HepG2 (cell line): ENCODE measurements around the gene PDP2. TPM values are rescaled to one million over a fixed set of nuclear protein-coding genes. Genes with fewer than 3 reads are reported as not detected.

Experiments used
- ATAC-seq: fragments of 200-7000 bp; cut with Tn5 transposase; 3 replicates; pipeline ENCODE4 v1.9.1; 2020; ENCODE audit warnings: mild to moderate bottlenecking, moderate library complexity
- BruUV-seq: library from RNA; stranded (reverse); fragments of 400-500 nt; replicated peaks from 2 replicates; lab custom pipeline; 2021; lab: Mats Ljungman, UMichigan
- CTCF ChIA-PET: fragments of 300-600 bp; formaldehyde crosslinking; extraction: SDS; loops from one replicate; lab custom pipeline; 2021; ENCODE audit warnings: low total read pairs, inconsistent platforms, low intra/inter-chr PET ratio; lab: Yijun Ruan, JAX
- POLR2A ChIA-PET: fragments of 350-600 bp; sonication (Branson Sonifier 250); formaldehyde crosslinking; loops from one replicate; lab custom pipeline; 2020; ENCODE audit warnings: antibody characterized with exemption, inconsistent platforms; lab: Yijun Ruan, JAX
- DNase-seq: peaks from one replicate; pipeline ENCODE4 v3.0.0-alpha.2; 2015; ENCODE audit warnings: low spot score
- FAIRE-seq: peaks from 3 replicates; lab custom pipeline; 2011; peaks lifted over from hg19 to GRCh38; lab: Jason Lieb, UNC
- H2AFZ ChIP-seq: one replicate; pipeline ENCODE4 v1.6.1; 2011; ENCODE audit warnings: low read length, inconsistent platforms
- H3K27ac ChIP-seq: fragments of 300-600 bp; 3 replicates; pipeline ENCODE4 v1.8.0; 2011; ENCODE audit warnings: mixed run types, mild to moderate bottlenecking, mixed read lengths, low read length, inconsistent platforms; ENCODE audit not compliant: insufficient read depth; ENCODE audit errors: extremely low read length
- H3K27me3 ChIP-seq, 2 experiments: fragments of 200-600 bp in 1 of 2; 2 replicates in 1 of 2; 3 replicates in 1 of 2; pipeline versions ENCODE4 v1.6.0 to v1.8.0; 2011; ENCODE audit warnings: low read length in 2 of 2, mild to moderate bottlenecking in 2 of 2, moderate library complexity in 2 of 2, inconsistent platforms in 1 of 2; ENCODE audit not compliant: insufficient read depth in 2 of 2, control insufficient read depth in 1 of 2
- H3K36me3 ChIP-seq, 2 experiments: fragments of 200-600 bp in 1 of 2; replicated peaks in 1 of 2; 2 replicates in 1 of 2; 3 replicates in 1 of 2; pipeline versions ENCODE4 v1.5.1 to v1.8.0; 2011; ENCODE audit warnings: low read length in 2 of 2, inconsistent platforms in 1 of 2; ENCODE audit not compliant: insufficient read depth in 2 of 2, control insufficient read depth in 1 of 2
- H3K4me1 ChIP-seq: 2 replicates; pipeline ENCODE4 v1.5.1; 2012; ENCODE audit warnings: low read length, inconsistent platforms; ENCODE audit not compliant: insufficient read depth
- H3K4me2 ChIP-seq: 2 replicates; pipeline ENCODE4 v1.6.0; 2011; ENCODE audit warnings: low read depth, low read length, inconsistent platforms
- H3K4me3 ChIP-seq, 3 experiments: fragments of 200-600 bp in 1 of 3; sonication (generic), shearing (Covaris generic) in 1 of 3; replicated peaks in 1 of 3; 2 replicates each; pipeline ENCODE4 v1.5.1; 2011 to 2016; ENCODE audit warnings: low read length in 3 of 3, inconsistent platforms in 2 of 3, low read depth in 2 of 3, mild to moderate bottlenecking in 2 of 3, control low read depth in 1 of 3, mixed read lengths in 1 of 3; ENCODE audit not compliant: insufficient read depth in 1 of 3
- H3K79me2 ChIP-seq: one replicate; pipeline ENCODE4 v1.6.1; 2011; ENCODE audit warnings: low read length, inconsistent platforms; ENCODE audit not compliant: insufficient read depth
- H3K9ac ChIP-seq: 2 replicates; pipeline ENCODE4 v1.6.0; 2011; ENCODE audit warnings: mild to moderate bottlenecking, low read depth, low read length, inconsistent platforms; ENCODE audit not compliant: insufficient read depth
- H3K9me3 ChIP-seq: 2 replicates; pipeline ENCODE4 v1.5.1; 2012; ENCODE audit warnings: mild to moderate bottlenecking, low read length
- H4K20me1 ChIP-seq: 2 replicates; pipeline ENCODE4 v1.6.0; 2011; ENCODE audit warnings: inconsistent platforms, mild to moderate bottlenecking, low read length, moderate library complexity; ENCODE audit not compliant: insufficient read depth
- ATF6 ChIP-seq: sonication (generic); formaldehyde crosslinking; conservative IDR thresholded peaks from 2 replicates; pipeline ENCODE4 v1.4.0; 2020; ENCODE audit warnings: missing genetic modification reagents
- ATM ChIP-seq: fragments of 450-650 bp; IDR thresholded peaks from 2 replicates; pipeline ENCODE4 v1.7.1; 2017; ENCODE audit warnings: mild to moderate bottlenecking, borderline replicate concordance
- CEBPG ChIP-seq: IDR thresholded peaks from 2 replicates; pipeline ENCODE4 v1.6.1; 2016
- MEIS1 ChIP-seq: sonication (generic); formaldehyde crosslinking; IDR thresholded peaks from 2 replicates; pipeline ENCODE4 v1.9.0; 2021; ENCODE audit warnings: mild to moderate bottlenecking, missing genetic modification reagents, moderate library complexity, borderline replicate concordance
- MXI1 ChIP-seq: IDR thresholded peaks from 3 replicates; pipeline ENCODE4 v1.6.1; 2012; ENCODE audit warnings: low read depth, low read length, inconsistent platforms, borderline replicate concordance
- NCOA1 ChIP-seq: sonication (generic); formaldehyde crosslinking; IDR thresholded peaks from 2 replicates; pipeline ENCODE4 v1.9.0; 2021; ENCODE audit warnings: missing genetic modification reagents
- NFAT5 ChIP-seq: sonication (generic); formaldehyde crosslinking; IDR thresholded peaks from 2 replicates; pipeline ENCODE4 v1.4.0; 2020; ENCODE audit warnings: missing genetic modification reagents
- SYNCRIP ChIP-seq: fragments of 200-400 bp; formaldehyde crosslinking; IDR thresholded peaks from 2 replicates; pipeline ENCODE4 v1.6.1; 2018; ENCODE audit warnings: mild to moderate bottlenecking, low read depth, low read length; ENCODE audit not compliant: insufficient read depth
- TERF1 ChIP-seq: sonication (generic); formaldehyde crosslinking; IDR thresholded peaks from 2 replicates; pipeline ENCODE4 v1.8.0; 2022; ENCODE audit warnings: mild to moderate bottlenecking, missing genetic modification reagents, moderate library complexity
- TOPORS ChIP-seq: sonication (generic); formaldehyde crosslinking; IDR thresholded peaks from 2 replicates; pipeline ENCODE4 v1.8.0; 2023; ENCODE audit warnings: mild to moderate bottlenecking, missing genetic modification reagents
- ZNF10 ChIP-seq: sonication (generic); formaldehyde crosslinking; IDR thresholded peaks from 2 replicates; pipeline ENCODE4 v1.4.0; 2020; ENCODE audit warnings: mild to moderate bottlenecking, low read depth, missing genetic modification reagents, borderline replicate concordance
- ZNF292 ChIP-seq: sonication (generic); formaldehyde crosslinking; IDR thresholded peaks from 2 replicates; pipeline ENCODE4 v1.8.1; 2022; ENCODE audit warnings: mild to moderate bottlenecking, low read depth, missing genetic modification reagents, borderline replicate concordance
- ZNF317 ChIP-seq: sonication (generic); formaldehyde crosslinking; IDR thresholded peaks from 2 replicates; pipeline ENCODE4 v1.5.0; 2020; ENCODE audit warnings: mild to moderate bottlenecking, missing genetic modification reagents
- ZNF503 ChIP-seq: sonication (generic); formaldehyde crosslinking; IDR thresholded peaks from 2 replicates; pipeline ENCODE4 v1.4.0; 2020; ENCODE audit warnings: missing genetic modification reagents
- ZSCAN21 ChIP-seq: sonication (generic); formaldehyde crosslinking; IDR thresholded peaks from 2 replicates; pipeline ENCODE4 v1.8.0; 2022; ENCODE audit warnings: mild to moderate bottlenecking, missing genetic modification reagents, moderate library complexity, borderline replicate concordance
- WGBS: methylation state at CpG from one replicate; pipeline ENCODE4 v1.1.6; 2017; ENCODE audit warnings: low lambda C conversion rate; 5-methylcytosine and 5-hydroxymethylcytosine counted together
- in situ Hi-C: cut with HindIII; loops from 2 replicates; pipeline ENCODE4 v1.10.0; 2017; ENCODE audit warnings: low pct_unique_long_range_greater_than_20kb; ENCODE audit not compliant: extremely low pct_ligation_motif_present
- intact Hi-C: fragments of 100-400 bp; cut with micrococcal nuclease; formaldehyde crosslinking; loops from one replicate; pipeline ENCODE4 v1.10.0; 2022; ENCODE audit not compliant: unreplicated experiment
- polyA plus RNA-seq, 8 experiments: library from polyadenylated mRNA; depleted of rRNA in 3 of 8; stranded (reverse) in 7 of 8; unstranded in 1 of 8; fragments of >200 nt; fragmentation: Illumina TruSeq in 4 of 8; extraction: Trizol in 4 of 8; gene quantifications; 2 replicates each; pipeline versions ENCODE4 v1.2.1 to v1.2.3, GENCODE V29; 2011 to 2016; ENCODE audit warnings: low read depth in 4 of 8, missing spikeins in 1 of 8, mixed read lengths in 1 of 8; ENCODE audit not compliant: insufficient read depth in 1 of 8
- total RNA-seq, 5 experiments: library from RNA; depleted of rRNA; stranded (reverse); fragments of >200 nt; fragmentation: Illumina TruSeq; extraction: Trizol; gene quantifications; 2 replicates each; pipeline ENCODE4 v1.2.3, GENCODE V29; 2016; ENCODE audit warnings: low read depth in 1 of 5

Gene PDP2
- total and polyA plus RNA-seq, 2 of the 13 experiments (the other 11 are each of a cell fraction or from before 2014, with no cell fraction given) = 12.8 to 15.8 TPM

- POLR2A ChIA-PET = interaction anchor here (1.7 to 4.0 kb wide), 2 partner anchors 12 to 14 kb away, joined by 4 to 15 read pairs; partner anchors contain the start of gene PDP2
- Histone ChIP-seq H3K79me2 (no peaks in the 10 kb centered on the region), H3K9me3 (no peaks in the 10 kb centered on the region), H3K4me3 (no peak overlapping the region), H3K4me1 (peaks cover 37% of the 10 kb centered on the region), H2AFZ (no peak overlapping the region), H3K36me3 (peaks cover 3 to 6% of the 10 kb centered on the region in 2 experiments; a peak in 4 of 5 replicates), H3K27ac (no peak overlapping the region), H3K9ac (no peak overlapping the region), H3K4me2 (no peak overlapping the region), H3K27me3 (peaks cover 0 to 2% of the 10 kb centered on the region in 2 experiments; a peak in 1 of 5 replicates), H4K20me1 (no peaks in the 10 kb centered on the region)
- CTCF ChIA-PET = no interaction called here
- no peak for DNase-seq
- in situ Hi-C loops = no loop called here
- intact Hi-C loops = loop anchor here (10.0 kb wide), 1 partner anchor 263 kb away; the partner anchor contains the start of genes B3GNT9, FBXL8 and TRADD
- no TSS peak for BruUV-seq
- WGBS = 97% methylated on average over 6 of the region's 6 CpGs
- ATAC-seq = no peak
- no peak for FAIRE-seq
- no peak for TF ChIP-seq NCOA1 (CRISPR knock-in tag)
- no peak for TF ChIP-seq TERF1 (CRISPR knock-in tag)
- no peak for TF ChIP-seq ZNF317
- TF ChIP-seq SYNCRIP = no peak
- no peak for TF ChIP-seq CEBPG (CRISPR knock-in tag)
- no peak for TF ChIP-seq ZNF503 (CRISPR knock-in tag)
- TF ChIP-seq MEIS1 = no peak
- no peak for TF ChIP-seq MXI1
- TF ChIP-seq TOPORS (CRISPR knock-in tag) = no peak
- TF ChIP-seq ATM = no peak
- TF ChIP-seq ATF6 = no peak
- no peak for TF ChIP-seq ZNF292 (CRISPR knock-in tag)
- TF ChIP-seq ZNF10 (CRISPR knock-in tag) = no peak
- no peak for TF ChIP-seq NFAT5 (CRISPR knock-in tag)
- no peak for TF ChIP-seq ZSCAN21 (CRISPR knock-in tag)
These were observed 11.5 kb downstream of the PDP2 start for GRCh38 chr16:66891797-66892196.
